ENCODE results near the gene ANKRD1. TPM values are rescaled to one million over a fixed set of nuclear protein-coding genes. Genes with fewer than 3 reads are reported as not detected.
A peak's percentile ranks its signal among the peaks of the same experiment; 100 is the strongest.
"Not testable (repeated sequence)": the region's sequence is repeated elsewhere in the genome, so short reads cannot be mapped to it uniquely, and the experiment has no call there.

ANKRD1 gene
- total RNA-seq, 2 experiments from 2014 or later: not detected

- Mint-ChIP-seq H3K9me3 (peaks cover 10% of the 10 kb centered on the region), H3K4me1 (peaks cover 23% of the 10 kb centered on the region), H3K36me3 (peaks cover 12% of the 10 kb centered on the region), H3K4me3 (peak overlapping the region; percentile 69), H3K27ac (peak overlapping the region; percentile 90), H3K27me3 (peaks cover 1% of the 10 kb centered on the region)
- peak; percentile 98 for ATAC-seq (ENCODE audit: low read depth)
- DNase-seq: peak; percentile 45
- POLR2A ChIA-PET: interaction anchor here (0.8 to 1.3 kb wide), 2 partner anchors 13 to 216 kb away, joined by 3 read pairs; no protein-coding TSS in a partner anchor
Measured at GRCh38 chr10:90947030-90947960, 26.4 kb upstream of the ANKRD1 start.

GRCh38 chr10:90945491-90946070 lies 24.7 kb upstream of the ANKRD1 start:
- H3K4me1 Mint-ChIP-seq: peaks cover 23% of the 10 kb centered on the region
- peaks cover 8% of the 10 kb centered on the region for H3K9me3 Mint-ChIP-seq
- ATAC-seq (ENCODE audit: low read depth) (no peak), DNase-seq (no peak)
- no peak overlapping the region for H3K27ac Mint-ChIP-seq
- H3K4me3 Mint-ChIP-seq: no peak overlapping the region
- POLR2A ChIA-PET: no interaction called here
- H3K27me3 Mint-ChIP-seq: no peaks in the 10 kb centered on the region
- H3K36me3 Mint-ChIP-seq: peaks cover 9% of the 10 kb centered on the region

- no peak for ATAC-seq (ENCODE audit: low read depth)
- POLR2A ChIA-PET: no interaction called here
- no peaks in the 10 kb centered on the region for H3K27me3 Mint-ChIP-seq
Measured at GRCh38 chr10:90944749-90945148, 23.9 kb upstream of the ANKRD1 start.

GRCh38 chr10:90942980-90943379 lies 22.1 kb upstream of the ANKRD1 start:
- DNase-seq; H3K27me3 Mint-ChIP-seq; H3K36me3 Mint-ChIP-seq; H3K9me3 Mint-ChIP-seq; H3K4me3 Mint-ChIP-seq; ATAC-seq (ENCODE audit: low read depth): not testable (repeated sequence)
- Mint-ChIP-seq H3K27ac (peak overlapping the region; percentile 47), H3K4me1 (peaks cover 25% of the 10 kb centered on the region)
- POLR2A ChIA-PET: interaction anchor here (0.7 kb wide), 1 partner anchor 31 kb away, joined by 3 read pairs; no protein-coding TSS in a partner anchor

More at GRCh38 chr10:90944749-90945148, 23.9 kb upstream of the ANKRD1 start:
- H3K27ac Mint-ChIP-seq: peak overlapping the region; percentile 18
- peaks cover 25% of the 10 kb centered on the region for H3K4me1 Mint-ChIP-seq
- peaks cover 4% of the 10 kb centered on the region for H3K36me3 Mint-ChIP-seq
- no peak for DNase-seq
- H3K4me3 Mint-ChIP-seq: no peak overlapping the region
- peaks cover 2% of the 10 kb centered on the region for H3K9me3 Mint-ChIP-seq

GRCh38 chr10:90939648-90940047 lies 18.8 kb upstream of the ANKRD1 start:
- peaks cover 19% of the 10 kb centered on the region for H3K4me1 Mint-ChIP-seq
- H3K36me3 Mint-ChIP-seq: no peaks in the 10 kb centered on the region
- no peak overlapping the region for H3K27ac Mint-ChIP-seq
- POLR2A ChIA-PET: no interaction called here
- no peak overlapping the region for H3K4me3 Mint-ChIP-seq
- DNase-seq (no peak), ATAC-seq (ENCODE audit: low read depth) (no peak)
- H3K9me3 Mint-ChIP-seq: no peaks in the 10 kb centered on the region
- no peaks in the 10 kb centered on the region for H3K27me3 Mint-ChIP-seq

GRCh38 chr10:90939116-90939515 lies 18.2 kb upstream of the ANKRD1 start:
- Mint-ChIP-seq H3K9me3 (no peaks in the 10 kb centered on the region), H3K27ac (no peak overlapping the region), H3K4me3 (no peak overlapping the region), H3K27me3 (no peaks in the 10 kb centered on the region), H3K4me1 (peaks cover 19% of the 10 kb centered on the region), H3K36me3 (no peaks in the 10 kb centered on the region)
- DNase-seq (no peak), ATAC-seq (ENCODE audit: low read depth) (no peak)
- POLR2A ChIA-PET: no interaction called here

GRCh38 chr10:90937645-90938258 lies 16.9 kb upstream of the ANKRD1 start:
- Mint-ChIP-seq H3K27me3 (peaks cover 10% of the 10 kb centered on the region), H3K4me1 (peaks cover 14% of the 10 kb centered on the region), H3K36me3 (no peaks in the 10 kb centered on the region), H3K4me3 (no peak overlapping the region), H3K9me3 (no peaks in the 10 kb centered on the region), H3K27ac (no peak overlapping the region)
- POLR2A ChIA-PET: no interaction called here
- DNase-seq (no peak), ATAC-seq (ENCODE audit: low read depth) (no peak)

- peaks cover 18% of the 10 kb centered on the region for H3K27me3 Mint-ChIP-seq
- no peak overlapping the region for H3K27ac Mint-ChIP-seq
- POLR2A ChIA-PET: no interaction called here
- H3K9me3 Mint-ChIP-seq: no peaks in the 10 kb centered on the region
- no peaks in the 10 kb centered on the region for H3K36me3 Mint-ChIP-seq
- H3K4me1 Mint-ChIP-seq: peaks cover 13% of the 10 kb centered on the region
- DNase-seq (no peak), ATAC-seq (ENCODE audit: low read depth) (no peak)
- no peak overlapping the region for H3K4me3 Mint-ChIP-seq
Measured at GRCh38 chr10:90936276-90936659, 15.4 kb upstream of the ANKRD1 start.

GRCh38 chr10:90935581-90936275 lies 14.8 kb upstream of the ANKRD1 start:
- peaks cover 14% of the 10 kb centered on the region for H3K4me1 Mint-ChIP-seq
- peaks cover 24% of the 10 kb centered on the region for H3K27me3 Mint-ChIP-seq
- POLR2A ChIA-PET: no interaction called here
- no peaks in the 10 kb centered on the region for H3K9me3 Mint-ChIP-seq
- no peaks in the 10 kb centered on the region for H3K36me3 Mint-ChIP-seq
- DNase-seq (no peak), ATAC-seq (ENCODE audit: low read depth) (no peak)
- H3K4me3 Mint-ChIP-seq: peak overlapping the region; percentile 18
- H3K27ac Mint-ChIP-seq: no peak overlapping the region

GRCh38 chr10:90930971-90931871 lies 10.3 kb upstream of the ANKRD1 start:
- H3K4me1 Mint-ChIP-seq: peaks cover 12% of the 10 kb centered on the region
- no peaks in the 10 kb centered on the region for H3K9me3 Mint-ChIP-seq
- POLR2A ChIA-PET: no interaction called here
- no peak overlapping the region for H3K27ac Mint-ChIP-seq
- no peak for DNase-seq
- no peaks in the 10 kb centered on the region for H3K36me3 Mint-ChIP-seq
- no peak for ATAC-seq (ENCODE audit: low read depth)
- no peak overlapping the region for H3K4me3 Mint-ChIP-seq
- H3K27me3 Mint-ChIP-seq: peaks cover 53% of the 10 kb centered on the region

GRCh38 chr10:90930070-90930837 lies 9.4 kb upstream of the ANKRD1 start:
- H3K27ac Mint-ChIP-seq: no peak overlapping the region
- H3K9me3 Mint-ChIP-seq: no peaks in the 10 kb centered on the region
- DNase-seq (no peak), ATAC-seq (ENCODE audit: low read depth) (no peak)
- no peaks in the 10 kb centered on the region for H3K36me3 Mint-ChIP-seq
- POLR2A ChIA-PET: no interaction called here
- peaks cover 7% of the 10 kb centered on the region for H3K4me1 Mint-ChIP-seq
- peaks cover 53% of the 10 kb centered on the region for H3K27me3 Mint-ChIP-seq
- H3K4me3 Mint-ChIP-seq: no peak overlapping the region

- Mint-ChIP-seq H3K36me3 (no peaks in the 10 kb centered on the region), H3K9me3 (no peaks in the 10 kb centered on the region), H3K27me3 (peaks cover 53% of the 10 kb centered on the region), H3K4me3 (no peak overlapping the region), H3K27ac (no peak overlapping the region), H3K4me1 (peaks cover 3% of the 10 kb centered on the region)
- DNase-seq (no peak), ATAC-seq (ENCODE audit: low read depth) (no peak)
- POLR2A ChIA-PET: no interaction called here
Measured at GRCh38 chr10:90929179-90929578, 8.3 kb upstream of the ANKRD1 start.
